GM23338 (cell line): ENCODE data around the gene NFATC3. TPM values are rescaled to one million over a fixed set of nuclear protein-coding genes. Genes with fewer than 3 reads are reported as not detected.

Source experiments
- ATAC-seq: fragments of 200-7000 bp; cut with Tn5 transposase; 3 replicates; pipeline ENCODE4 v1.9.1; 2020
- DNase-seq: peaks from one replicate; pipeline ENCODE4 v3.0.0-alpha.2; 2015; ENCODE audit warnings: low spot score
- H2AFZ ChIP-seq: fragments of 200-600 bp; sonication (generic); 2 replicates; pipeline ENCODE4 v1.8.0; 2016; ENCODE audit warnings: antibody characterized with exemption, mild to moderate bottlenecking, moderate library complexity
- H3F3A ChIP-seq: fragments of 200-600 bp; sonication (generic); replicated peaks from 2 replicates; pipeline ENCODE4 v1.8.0; 2017; ENCODE audit warnings: antibody characterized with exemption, mixed run types, low read depth
- H3K27ac ChIP-seq: fragments of 200-600 bp; sonication (generic); 2 replicates; pipeline ENCODE4 v1.6.1; 2016; ENCODE audit warnings: low read depth
- H3K27me3 ChIP-seq: fragments of 200-600 bp; sonication (generic); 2 replicates; pipeline ENCODE4 v1.8.0; 2016; ENCODE audit warnings: mild to moderate bottlenecking, mixed run types, moderate library complexity; ENCODE audit not compliant: insufficient read depth
- H3K36me3 ChIP-seq: fragments of 200-600 bp; sonication (generic); 2 replicates; pipeline ENCODE4 v1.8.0; 2016; ENCODE audit warnings: mild to moderate bottlenecking; ENCODE audit not compliant: insufficient read depth
- H3K4me1 ChIP-seq: fragments of 200-600 bp; sonication (generic); 2 replicates; pipeline ENCODE4 v1.8.0; 2016; ENCODE audit warnings: mild to moderate bottlenecking, moderate library complexity; ENCODE audit not compliant: insufficient read depth
- H3K4me2 ChIP-seq: fragments of 200-600 bp; sonication (generic); 2 replicates; pipeline ENCODE4 v1.7.1; 2017; ENCODE audit warnings: mixed run types
- H3K4me3 ChIP-seq: fragments of 200-600 bp; sonication (generic); 2 replicates; pipeline ENCODE4 v1.6.1; 2016; ENCODE audit warnings: mixed run types
- H3K79me2 ChIP-seq: fragments of 200-600 bp; sonication (generic); replicated peaks from 2 replicates; pipeline ENCODE4 v1.8.0; 2017; ENCODE audit warnings: mild to moderate bottlenecking; ENCODE audit not compliant: insufficient read depth
- H3K9me2 ChIP-seq: fragments of 200-600 bp; sonication (generic); 2 replicates; pipeline ENCODE4 v1.8.0; 2017; ENCODE audit not compliant: insufficient read depth
- H4K20me1 ChIP-seq: fragments of 200-600 bp; sonication (generic); replicated peaks from 2 replicates; pipeline ENCODE4 v1.8.0; 2017; ENCODE audit warnings: mild to moderate bottlenecking; ENCODE audit not compliant: insufficient read depth
- H3K27ac Mint-ChIP-seq: 2 replicates; pipeline ENCODE4 v1.8.0; 2020; ENCODE audit warnings: inconsistent platforms, mild to moderate bottlenecking, moderate library complexity, mixed read lengths
- H3K27me3 Mint-ChIP-seq: 3 replicates; pipeline ENCODE4 v1.8.0; 2022; ENCODE audit warnings: low read depth, mild to moderate bottlenecking, moderate library complexity, mixed read lengths, inconsistent platforms; ENCODE audit not compliant: insufficient read depth, poor library complexity
- H3K36me3 Mint-ChIP-seq: 3 replicates; pipeline ENCODE4 v1.8.0; 2021; ENCODE audit warnings: low read depth, mild to moderate bottlenecking, inconsistent platforms, moderate library complexity, mixed read lengths
- H3K4me1 Mint-ChIP-seq: 3 replicates; pipeline ENCODE4 v1.8.0; 2020; ENCODE audit warnings: mild to moderate bottlenecking, inconsistent platforms, mixed read lengths
- H3K4me3 Mint-ChIP-seq: 3 replicates; pipeline ENCODE4 v1.8.0; 2021; ENCODE audit warnings: moderate library complexity, mild to moderate bottlenecking, inconsistent platforms, mixed read lengths
- H3K9me3 Mint-ChIP-seq: 3 replicates; pipeline ENCODE4 v1.8.0; 2020; ENCODE audit warnings: moderate library complexity, mild to moderate bottlenecking, inconsistent platforms, mixed read lengths
- CREB1 ChIP-seq: fragments of 250-450 bp; sonication (Bioruptor Pico); IDR thresholded peaks from 2 replicates; pipeline ENCODE4 v1.5.0; 2020; ENCODE audit warnings: low read depth, mild to moderate bottlenecking, moderate library complexity
- CTCF ChIP-seq, 2 experiments: fragments of 200-600 bp in 1 of 2; sonication (generic) in 1 of 2; conservative IDR thresholded peaks; 2 replicates each; pipeline versions ENCODE4 v1.5.1 to v1.6.1; 2016 to 2017; ENCODE audit warnings: antibody characterized with exemption in 2 of 2, low read depth in 2 of 2, mild to moderate bottlenecking in 2 of 2, moderate library complexity in 1 of 2
- ETS1 ChIP-seq: IDR thresholded peaks from 2 replicates; pipeline ENCODE4 v1.6.1; 2016; ENCODE audit warnings: antibody characterized with exemption
- EZH2 ChIP-seq: fragments of 200-600 bp; sonication (generic); IDR thresholded peaks from one replicate; pipeline ENCODE4 v1.8.0; 2017; ENCODE audit warnings: antibody characterized with exemption, mild to moderate bottlenecking, low read depth; ENCODE audit not compliant: unreplicated experiment
- EZH2phosphoT487 ChIP-seq: fragments of 200-600 bp; sonication (generic); IDR thresholded peaks from one replicate; pipeline ENCODE4 v1.8.1; 2018; ENCODE audit warnings: antibody characterized with exemption; ENCODE audit not compliant: unreplicated experiment
- JUNB ChIP-seq: IDR thresholded peaks from one replicate; pipeline ENCODE4 v1.6.1; 2016; ENCODE audit warnings: antibody characterized with exemption; ENCODE audit not compliant: unreplicated experiment
- NANOG ChIP-seq: IDR thresholded peaks from 2 replicates; pipeline ENCODE4 v1.6.1; 2016; ENCODE audit warnings: antibody characterized with exemption, borderline replicate concordance
- POLR2AphosphoS5 ChIP-seq: IDR thresholded peaks from 2 replicates; pipeline ENCODE4 v1.6.1; 2016; ENCODE audit warnings: antibody characterized with exemption, low read depth
- REST ChIP-seq: IDR thresholded peaks from one replicate; pipeline ENCODE4 v1.6.1; 2018; ENCODE audit warnings: antibody characterized with exemption; ENCODE audit not compliant: unreplicated experiment
- STAT1 ChIP-seq: IDR thresholded peaks from one replicate; pipeline ENCODE4 v1.6.1; 2016; ENCODE audit warnings: antibody characterized with exemption; ENCODE audit not compliant: unreplicated experiment
- ZNF114 ChIP-seq: fragments of 250-450 bp; sonication (Bioruptor Pico); IDR thresholded peaks from 2 replicates; pipeline ENCODE4 v1.5.0; 2020; ENCODE audit warnings: mild to moderate bottlenecking, moderate library complexity
- ZNF331 ChIP-seq: fragments of 250-450 bp; sonication (Bioruptor Pico); IDR thresholded peaks from 2 replicates; pipeline ENCODE4 v1.5.0; 2020; ENCODE audit warnings: low read depth, mild to moderate bottlenecking, moderate library complexity
- polyA plus RNA-seq: library from polyadenylated mRNA; unstranded; fragments of >200 nt; fragmentation: Nextera tagmentation; extraction: Ambion mirVana; gene quantifications from 2 replicates; pipeline ENCODE4 v1.2.1, GENCODE V29; 2016
- total RNA-seq: library from RNA; depleted of rRNA; stranded (reverse); fragments of >200 nt; shearing (Covaris generic); gene quantifications from 2 replicates; pipeline ENCODE4 v1.2.3, GENCODE V29; 2014

NFATC3 gene
- total and polyA plus RNA-seq, 2 experiments from 2014 or later: 9.2 to 40.9 TPM

- no peaks in the 10 kb centered on the region for H3K4me1 Mint-ChIP-seq
- H3K36me3 Mint-ChIP-seq: no peaks in the 10 kb centered on the region
- H3K4me1 ChIP-seq: no peaks in the 10 kb centered on the region
- H3K27ac Mint-ChIP-seq: no peak overlapping the region
- no peak overlapping the region for H2AFZ ChIP-seq
- H3K4me3 ChIP-seq: no peak overlapping the region
- no peak overlapping the region for H3K27ac ChIP-seq
- H3K36me3 ChIP-seq: no peaks in the 10 kb centered on the region
- H3K27me3 Mint-ChIP-seq: peaks cover 3% of the 10 kb centered on the region
- no peaks in the 10 kb centered on the region for H3K9me2 ChIP-seq
- H3K27me3 ChIP-seq: no peaks in the 10 kb centered on the region
- peaks cover 3% of the 10 kb centered on the region for H3K79me2 ChIP-seq
- no peak overlapping the region for H3K4me3 Mint-ChIP-seq
- H3F3A ChIP-seq: no peaks in the 10 kb centered on the region
- TF ChIP-seq STAT1: no peak
- TF ChIP-seq EZH2: no peak
- no peak for TF ChIP-seq REST
- no peak for TF ChIP-seq CTCF (conservative IDR thresholded peaks at IDR 0.05; ENCODE audit: low read depth in 2 of 2)
- TF ChIP-seq JUNB: no peak
- no peak for TF ChIP-seq ETS1
- TF ChIP-seq ZNF331: no peak
- H3K9me3 Mint-ChIP-seq: no peaks in the 10 kb centered on the region
- H4K20me1 ChIP-seq: 0 out of 2 replicates have a peak, but pooled peaks cover 6% of the 10 kb centered on the region
- ATAC-seq: no peak
- H3K4me2 ChIP-seq: no peak overlapping the region
- no peak for DNase-seq
These were observed 64.4 kb downstream of the NFATC3 start for GRCh38 chr16:68149596-68149995.

GRCh38 chr16:68155425-68155824 lies 70.3 kb downstream of the NFATC3 start:
- no peaks in the 10 kb centered on the region for H3F3A ChIP-seq
- peaks cover 3% of the 10 kb centered on the region for H3K27me3 Mint-ChIP-seq
- no peaks in the 10 kb centered on the region for H3K27me3 ChIP-seq
- no peak overlapping the region for H3K4me3 Mint-ChIP-seq
- H3K27ac ChIP-seq: no peak overlapping the region; the same call in 1 of the 2 replicates
- no peaks in the 10 kb centered on the region for H3K4me1 ChIP-seq
- ATAC-seq: no peak
- DNase-seq: no peak
- no peak overlapping the region for H3K4me2 ChIP-seq
- no peaks in the 10 kb centered on the region for H3K4me1 Mint-ChIP-seq
- H4K20me1 ChIP-seq: no peaks in the 10 kb centered on the region
- H3K36me3 ChIP-seq: no peaks in the 10 kb centered on the region; the same call in 1 of the 2 replicates
- H3K4me3 ChIP-seq: no peak overlapping the region
- H3K79me2 ChIP-seq: no peaks in the 10 kb centered on the region
- H3K9me3 Mint-ChIP-seq: no peaks in the 10 kb centered on the region
- H2AFZ ChIP-seq: no peak overlapping the region
- H3K27ac Mint-ChIP-seq: no peak overlapping the region
- peaks cover 4% of the 10 kb centered on the region; the same call in 1 of the 3 replicates for H3K36me3 Mint-ChIP-seq
- H3K9me2 ChIP-seq: no peaks in the 10 kb centered on the region
- TF ChIP-seq CREB1 (CRISPR knock-in tag) (no peak), STAT1 (no peak), ZNF331 (no peak), EZH2phosphoT487 (no peak), REST (no peak), POLR2AphosphoS5 (no peak), ZNF114 (no peak), ETS1 (no peak), JUNB (no peak), NANOG (no peak), EZH2 (no peak)
